ENCODE results near the gene MTA1. TPM values are rescaled to one million over a fixed set of nuclear protein-coding genes. Genes with fewer than 3 reads are reported as not detected.
A peak's percentile ranks its signal among the peaks of the same experiment; 100 is the strongest.

The MTA1 gene
- polyA plus RNA-seq, 1 of the 3 experiments (the other 2 are of a cell fraction) = 96.3 TPM

DNA sequence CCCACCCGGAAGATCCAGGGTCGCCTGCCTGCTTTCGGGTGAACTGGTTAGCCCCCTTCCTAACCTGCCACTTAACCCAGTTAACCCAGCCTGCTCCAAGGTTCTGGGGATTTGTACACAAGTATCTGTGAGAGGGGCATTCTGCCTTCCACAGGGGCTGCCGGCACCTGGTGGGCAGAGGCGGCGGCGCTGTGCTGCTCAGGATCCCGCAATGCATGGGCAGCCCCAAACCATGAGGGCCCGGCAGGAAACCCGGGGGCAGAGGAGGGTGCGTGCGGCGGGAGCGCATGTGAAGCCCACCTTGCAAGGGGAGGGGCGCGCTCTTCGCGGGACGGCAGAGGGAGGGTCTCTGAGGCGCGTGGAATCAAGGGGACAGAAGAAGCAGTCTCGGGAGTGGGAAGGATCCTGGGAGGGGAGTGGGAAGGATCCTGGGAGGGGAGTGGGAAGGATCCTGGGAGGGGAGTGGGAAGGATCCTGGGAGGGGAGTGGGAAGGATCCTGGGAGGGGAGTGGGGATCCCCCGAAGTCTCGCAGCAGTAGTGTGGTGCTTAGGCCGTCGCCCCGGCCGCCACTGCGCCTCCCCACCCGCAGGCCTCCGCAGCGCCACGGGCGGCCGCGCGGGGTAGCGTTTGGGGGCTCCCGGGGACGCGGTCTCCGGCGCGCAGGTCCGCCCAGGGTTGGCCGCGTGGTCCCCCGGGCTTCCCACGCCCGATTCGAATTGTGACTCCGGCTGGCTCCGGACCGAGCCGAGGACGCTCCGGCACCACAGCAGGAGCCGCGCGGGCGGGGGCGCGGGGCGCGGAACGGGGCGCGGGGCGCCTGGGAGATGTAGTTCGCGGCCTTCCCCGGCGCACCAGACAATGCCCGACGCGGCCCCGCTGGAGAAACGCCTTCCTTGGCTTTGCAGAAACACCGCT lies 4.9 kb upstream of the MTA1 start:
- Histone ChIP-seq H3K9me2 (no peaks in the 10 kb centered on the region), H3K4me1 (ENCODE audit: control insufficient read depth in 1 of 2, insufficient read depth in 2 of 2, low read depth in 1 of 2, low read length in 1 of 2) (peaks cover 4 to 29% of the 10 kb centered on the region in 2 experiments; a peak in 1 of 4 replicates), H4K20me1 (ENCODE audit: insufficient read depth) (no peaks in the 10 kb centered on the region), H3K27ac (ENCODE audit: low read depth in 2 of 2, low read length in 1 of 2) (peak overlapping the region in 1 of 2 experiments; percentile 62; a peak in 2 of 4 replicates), H3K9ac (peak overlapping the region; percentile 49; the same call in 1 of the 2 replicates), H2AFZ (ENCODE audit: low read depth) (peak overlapping the region; percentile 92), H3K79me2 (ENCODE audit: insufficient read depth) (peaks cover 6% of the 10 kb centered on the region), H3K9me3 (no peaks in the 10 kb centered on the region), H3K36me3 (replicated peaks in 1 of 2; ENCODE audit: control insufficient read depth in 1 of 2, insufficient read depth in 2 of 2, low read length in 1 of 2) (no peaks in the 10 kb centered on the region), H3K4me3 (ENCODE audit: low read depth in 2 of 2, low read length in 1 of 2) (peak overlapping the region; percentile 51 to 61), H3K27me3 (ENCODE audit: insufficient read depth) (no peaks in the 10 kb centered on the region), H3F3A (replicated peaks; ENCODE audit: insufficient read depth) (peaks cover 13% of the 10 kb centered on the region), H3K4me2 (peak overlapping the region; percentile 78; the same call in 1 of the 2 replicates)
- CTCF ChIA-PET = interaction anchor here (0.7 to 4.1 kb wide), 7 partner anchors 15 to 114 kb away, joined by 3 to 18 read pairs (median 3); no protein-coding TSS in a partner anchor
- DNase-seq = peak; percentile 94
- 61% methylated on average over 31 of the region's 79 CpGs for WGBS (ENCODE audit: low lambda C conversion rate)
- POLR2A ChIA-PET = no interaction called here
- no peak for TF ChIP-seq MEF2A (IDR thresholded peaks at IDR 0.05; ENCODE audit: borderline replicate concordance, low read depth)
- TF ChIP-seq GATA2 (CRISPR knock-in tag; IDR thresholded peaks at IDR 0.05) = no peak
- TF ChIP-seq ELF1 (IDR thresholded peaks at IDR 0.05) = no peak
- TF ChIP-seq SIN3A (IDR thresholded peaks at IDR 0.05; ENCODE audit: borderline replicate concordance, low read depth, low read length) = no peak
- TF ChIP-seq TAF1 (IDR thresholded peaks at IDR 0.05; ENCODE audit: borderline replicate concordance, low read depth, low read length) = no peak
- TF ChIP-seq JUND (IDR thresholded peaks at IDR 0.05) = no peak
- TF ChIP-seq, protein P1, sequence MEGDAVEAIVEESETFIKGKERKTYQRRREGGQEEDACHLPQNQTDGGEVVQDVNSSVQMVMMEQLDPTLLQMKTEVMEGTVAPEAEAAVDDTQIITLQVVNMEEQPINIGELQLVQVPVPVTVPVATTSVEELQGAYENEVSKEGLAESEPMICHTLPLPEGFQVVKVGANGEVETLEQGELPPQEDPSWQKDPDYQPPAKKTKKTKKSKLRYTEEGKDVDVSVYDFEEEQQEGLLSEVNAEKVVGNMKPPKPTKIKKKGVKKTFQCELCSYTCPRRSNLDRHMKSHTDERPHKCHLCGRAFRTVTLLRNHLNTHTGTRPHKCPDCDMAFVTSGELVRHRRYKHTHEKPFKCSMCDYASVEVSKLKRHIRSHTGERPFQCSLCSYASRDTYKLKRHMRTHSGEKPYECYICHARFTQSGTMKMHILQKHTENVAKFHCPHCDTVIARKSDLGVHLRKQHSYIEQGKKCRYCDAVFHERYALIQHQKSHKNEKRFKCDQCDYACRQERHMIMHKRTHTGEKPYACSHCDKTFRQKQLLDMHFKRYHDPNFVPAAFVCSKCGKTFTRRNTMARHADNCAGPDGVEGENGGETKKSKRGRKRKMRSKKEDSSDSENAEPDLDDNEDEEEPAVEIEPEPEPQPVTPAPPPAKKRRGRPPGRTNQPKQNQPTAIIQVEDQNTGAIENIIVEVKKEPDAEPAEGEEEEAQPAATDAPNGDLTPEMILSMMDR (IDR thresholded peaks at IDR 0.05) = peak; percentile 63
- TF ChIP-seq RAD21 (IDR thresholded peaks at IDR 0.05; ENCODE audit: low read length) = no peak
- no peak for TF ChIP-seq YY1 (IDR thresholded peaks at IDR 0.05; ENCODE audit: low read depth)
- TF ChIP-seq FOSL2 (IDR thresholded peaks at IDR 0.05; ENCODE audit: borderline replicate concordance, low read depth) = no peak
- TF ChIP-seq NRF1 (IDR thresholded peaks at IDR 0.05; ENCODE audit: low read depth, low read length) = no peak
- no peak for TF ChIP-seq EZH2phosphoT487 (IDR thresholded peaks at IDR 0.05; ENCODE audit: borderline replicate concordance, low read depth)
- TF ChIP-seq FOXJ3 (CRISPR knock-in tag; IDR thresholded peaks at IDR 0.05) = no peak
- no peak for TF ChIP-seq EP300 (IDR thresholded peaks at IDR 0.05; ENCODE audit: borderline replicate concordance in 1 of 2, low read depth in 1 of 2, low read length in 1 of 2)
- TF ChIP-seq FOXM1 (IDR thresholded peaks at IDR 0.05; ENCODE audit: low read depth) = no peak
- no peak for TF ChIP-seq RXRA (IDR thresholded peaks at IDR 0.05; ENCODE audit: borderline replicate concordance, low read depth)
- 0 out of 2 replicates have a peak, but pooled peaks have one; percentile 31 for TF ChIP-seq POLR2AphosphoS5 (IDR thresholded peaks at IDR 0.05; ENCODE audit: low read depth, low read length)
- no peak for TF ChIP-seq TEAD4 (IDR thresholded peaks at IDR 0.05; ENCODE audit: borderline replicate concordance, insufficient read depth)
- no peak for TF ChIP-seq RFX5 (IDR thresholded peaks at IDR 0.05; ENCODE audit: low read length)
- TF ChIP-seq, protein P2, sequence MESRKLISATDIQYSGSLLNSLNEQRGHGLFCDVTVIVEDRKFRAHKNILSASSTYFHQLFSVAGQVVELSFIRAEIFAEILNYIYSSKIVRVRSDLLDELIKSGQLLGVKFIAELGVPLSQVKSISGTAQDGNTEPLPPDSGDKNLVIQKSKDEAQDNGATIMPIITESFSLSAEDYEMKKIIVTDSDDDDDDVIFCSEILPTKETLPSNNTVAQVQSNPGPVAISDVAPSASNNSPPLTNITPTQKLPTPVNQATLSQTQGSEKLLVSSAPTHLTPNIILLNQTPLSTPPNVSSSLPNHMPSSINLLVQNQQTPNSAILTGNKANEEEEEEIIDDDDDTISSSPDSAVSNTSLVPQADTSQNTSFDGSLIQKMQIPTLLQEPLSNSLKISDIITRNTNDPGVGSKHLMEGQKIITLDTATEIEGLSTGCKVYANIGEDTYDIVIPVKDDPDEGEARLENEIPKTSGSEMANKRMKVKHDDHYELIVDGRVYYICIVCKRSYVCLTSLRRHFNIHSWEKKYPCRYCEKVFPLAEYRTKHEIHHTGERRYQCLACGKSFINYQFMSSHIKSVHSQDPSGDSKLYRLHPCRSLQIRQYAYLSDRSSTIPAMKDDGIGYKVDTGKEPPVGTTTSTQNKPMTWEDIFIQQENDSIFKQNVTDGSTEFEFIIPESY (IDR thresholded peaks at IDR 0.05; ENCODE audit: borderline replicate concordance, low read depth) = no peak
- TF ChIP-seq GABPA (IDR thresholded peaks at IDR 0.05; ENCODE audit: low read depth) = no peak
- TF ChIP-seq MXI1 (IDR thresholded peaks at IDR 0.05; ENCODE audit: low read depth, low read length) = peak; percentile 38; the same call in 1 of the 2 replicates
- TF ChIP-seq, protein P3, sequence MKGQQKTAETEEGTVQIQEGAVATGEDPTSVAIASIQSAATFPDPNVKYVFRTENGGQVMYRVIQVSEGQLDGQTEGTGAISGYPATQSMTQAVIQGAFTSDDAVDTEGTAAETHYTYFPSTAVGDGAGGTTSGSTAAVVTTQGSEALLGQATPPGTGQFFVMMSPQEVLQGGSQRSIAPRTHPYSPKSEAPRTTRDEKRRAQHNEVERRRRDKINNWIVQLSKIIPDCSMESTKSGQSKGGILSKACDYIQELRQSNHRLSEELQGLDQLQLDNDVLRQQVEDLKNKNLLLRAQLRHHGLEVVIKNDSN (IDR thresholded peaks at IDR 0.05; ENCODE audit: borderline replicate concordance, low read depth) = no peak
- TF ChIP-seq, protein P4, sequence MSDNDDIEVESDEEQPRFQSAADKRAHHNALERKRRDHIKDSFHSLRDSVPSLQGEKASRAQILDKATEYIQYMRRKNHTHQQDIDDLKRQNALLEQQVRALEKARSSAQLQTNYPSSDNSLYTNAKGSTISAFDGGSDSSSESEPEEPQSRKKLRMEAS (IDR thresholded peaks at IDR 0.05; ENCODE audit: low read depth) = peak; percentile 23; the same call in 1 of the 2 replicates
- no peak for TF ChIP-seq NFIC (IDR thresholded peaks at IDR 0.05; ENCODE audit: borderline replicate concordance)
- TF ChIP-seq RCOR1 (IDR thresholded peaks at IDR 0.05; ENCODE audit: low read length) = no peak
